Measurements from ENCODE around the gene NHS.

Gene NHS

GRCh38 chrX:17633546-17633945, 258.5 kb downstream of the NHS start:
- no peak for DNase-seq

DNA sequence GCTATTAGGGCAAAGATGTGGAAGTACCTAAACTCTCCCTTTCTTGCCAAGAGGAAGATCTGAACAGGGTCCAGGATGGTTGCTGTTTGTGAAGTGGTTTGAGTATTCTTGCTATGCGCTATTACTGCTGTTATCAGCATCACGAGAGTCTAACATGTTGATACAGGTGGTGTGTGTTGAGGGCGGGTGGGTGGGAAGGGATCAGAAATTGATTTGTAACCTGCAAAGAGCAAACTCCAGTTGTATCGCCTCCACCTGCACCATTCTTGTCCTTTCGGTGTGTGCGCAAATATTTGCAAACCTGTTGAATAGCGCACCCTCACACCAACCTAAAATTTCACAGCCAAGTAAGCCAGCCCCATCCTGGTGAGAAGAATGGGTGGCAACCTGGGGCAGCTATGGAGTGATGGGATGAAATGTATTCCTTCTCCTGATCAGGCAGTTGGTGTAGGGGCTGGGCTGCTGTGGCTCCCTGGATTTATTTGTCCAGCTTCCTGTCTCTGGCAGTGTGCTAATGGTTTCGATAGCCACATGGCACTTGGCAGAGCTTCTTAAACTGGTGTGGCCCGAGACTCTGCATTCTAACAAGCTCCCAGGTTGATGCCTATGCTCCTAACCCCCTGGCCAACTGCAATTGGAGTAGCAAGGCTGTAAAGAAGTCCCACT, 259.7 kb downstream of the NHS start:
- no peak for DNase-seq

DNA sequence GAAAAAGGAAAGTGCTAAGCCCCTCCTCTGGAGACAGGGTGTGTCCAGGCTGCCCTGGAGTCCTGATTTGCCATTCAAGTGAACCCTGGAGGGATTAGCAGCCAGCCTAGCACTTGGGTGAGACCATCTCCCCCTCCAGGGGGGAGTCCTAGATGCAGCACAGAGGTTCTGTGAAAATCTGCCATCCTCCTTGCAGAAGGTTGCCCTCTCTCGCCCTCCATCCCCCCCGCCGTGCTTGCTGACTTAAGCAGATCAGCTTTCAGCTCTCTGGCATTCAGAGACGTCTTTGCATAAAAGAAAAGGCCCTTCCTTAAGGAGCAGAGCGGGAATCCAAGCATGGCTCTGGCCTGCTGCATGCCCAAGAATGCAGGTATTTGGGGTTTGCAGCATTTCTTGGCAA, 260.2 kb downstream of the NHS start:
- DNase-seq = peak; percentile 21

DNA sequence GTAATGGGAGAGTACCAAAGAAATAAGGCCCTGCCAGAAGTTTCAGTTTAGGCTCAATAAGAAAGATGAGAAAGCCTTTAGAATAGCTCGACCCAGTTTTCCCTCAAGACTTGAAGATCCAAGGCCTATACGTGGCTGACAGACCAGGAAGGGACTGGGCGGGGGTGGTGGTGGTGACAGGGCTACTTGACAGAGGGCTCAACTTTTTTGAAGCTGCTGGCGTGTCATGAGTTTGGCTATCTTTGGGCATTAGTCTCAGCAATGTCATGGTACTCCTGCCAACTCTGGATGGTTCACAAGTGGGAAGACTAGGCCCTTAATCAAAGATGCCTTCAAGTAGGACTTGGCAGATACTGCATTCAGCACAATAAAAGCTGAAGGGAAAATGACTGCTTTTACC, 262.2 kb downstream of the NHS start:
- DNase-seq = no peak

DNA sequence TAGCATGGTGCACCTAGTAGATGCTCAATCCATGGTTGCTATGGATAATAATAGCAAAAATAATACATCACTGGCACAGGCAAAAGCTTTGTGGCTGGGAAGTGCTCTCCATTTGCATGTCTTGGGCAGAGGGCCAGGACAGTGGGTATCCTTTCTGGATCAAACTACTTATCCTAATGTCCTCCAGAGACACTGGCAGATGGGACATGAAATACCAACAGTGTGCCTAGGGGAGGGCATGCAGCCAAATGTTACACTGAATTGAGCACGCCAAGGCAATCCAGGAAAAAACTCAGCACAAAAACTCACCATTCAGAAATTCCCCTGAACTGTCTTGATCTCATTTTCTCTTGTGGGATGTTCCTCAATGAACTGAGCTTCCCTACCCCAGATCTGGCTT, 263.7 kb downstream of the NHS start:
- DNase-seq = no peak

GRCh38 chrX:17642891-17643290, 267.9 kb downstream of the NHS start:
- DNase-seq = no peak

DNA sequence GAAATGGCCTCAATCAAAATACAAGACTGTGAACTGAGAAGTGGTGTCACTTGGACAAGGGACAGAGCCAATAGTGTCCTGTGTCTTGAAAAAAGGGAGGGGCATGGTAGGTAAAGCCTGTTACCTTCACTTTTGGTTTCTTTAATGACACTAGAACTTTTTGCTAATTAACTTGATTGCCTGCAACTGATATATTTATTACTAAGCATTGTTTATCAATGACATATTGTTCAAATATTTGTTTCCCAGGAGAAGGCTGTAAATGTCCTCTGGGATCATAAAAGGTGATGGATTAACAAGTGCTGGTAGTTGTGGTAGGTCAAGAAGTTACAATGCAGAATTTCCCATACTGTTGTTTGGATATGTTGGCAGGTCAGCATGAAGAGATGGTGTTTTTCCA, 268.5 kb downstream of the NHS start:
- no peak for DNase-seq

- DNase-seq = no peak
These were observed 269.0 kb downstream of the NHS start for GRCh38 chrX:17644001-17644400.

GRCh38 chrX:17654116-17654515, 279.1 kb downstream of the NHS start:
- no peak for DNase-seq

DNA sequence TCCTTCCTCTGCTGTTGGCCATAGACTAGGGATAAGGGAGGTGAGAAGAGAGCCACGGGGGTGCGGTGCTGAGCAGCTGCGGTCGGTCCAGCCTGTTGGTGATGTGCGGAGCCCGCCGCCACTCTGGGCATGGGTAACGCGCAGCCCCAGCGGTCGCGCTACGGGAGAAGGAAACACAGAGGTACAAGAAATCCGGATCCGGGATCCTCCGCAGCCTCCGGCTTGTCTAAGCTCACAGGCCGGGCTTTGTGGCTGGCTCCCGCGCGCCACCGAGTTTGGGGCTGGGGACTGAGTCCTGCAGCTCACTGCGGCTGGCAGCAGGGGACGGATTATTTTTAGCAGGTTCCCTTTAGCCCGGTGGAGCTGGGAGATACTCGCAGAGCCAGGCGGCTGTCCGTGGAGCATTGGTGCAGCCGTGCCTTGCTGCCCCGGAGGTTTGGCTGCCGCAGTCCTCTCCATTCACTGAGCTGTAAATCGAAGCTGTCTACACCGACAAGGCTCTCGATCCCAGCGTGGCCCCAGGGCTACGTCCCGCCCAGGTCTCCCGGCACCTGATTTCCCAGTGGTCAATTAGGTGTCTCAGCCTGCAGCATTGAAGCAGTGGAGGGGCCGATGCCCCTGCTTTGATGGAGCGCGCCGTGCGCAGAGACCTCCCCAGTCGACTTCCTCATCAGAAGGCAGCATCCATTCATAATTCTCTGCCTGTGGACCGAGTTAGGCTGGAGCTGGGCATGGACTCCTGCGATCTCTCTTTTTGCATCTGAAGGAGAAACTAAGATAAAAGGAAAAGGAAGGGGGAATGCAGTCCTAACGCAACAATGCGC, 280.4 kb downstream of the NHS start:
- DNase-seq = no peak

DNA sequence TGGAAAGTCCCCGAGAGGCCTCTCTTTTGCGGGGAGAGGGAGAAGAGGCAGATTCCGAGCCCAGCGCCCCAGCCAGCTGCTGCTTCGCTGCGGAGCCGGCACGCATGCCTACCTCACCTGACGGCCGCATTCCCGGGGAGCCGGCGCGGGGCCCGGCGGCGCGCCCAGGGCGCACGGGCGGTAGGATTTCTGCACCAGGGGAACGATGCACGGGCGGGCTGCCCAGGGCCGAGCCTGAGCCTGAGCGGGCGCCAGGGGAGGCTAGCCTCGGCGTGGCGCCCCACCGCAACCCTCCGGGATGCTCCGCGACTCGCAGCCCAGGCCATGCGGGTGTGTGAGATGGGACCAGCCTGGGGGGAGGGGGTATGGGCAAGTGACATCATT, 281.0 kb downstream of the NHS start:
- no peak for DNase-seq

DNA sequence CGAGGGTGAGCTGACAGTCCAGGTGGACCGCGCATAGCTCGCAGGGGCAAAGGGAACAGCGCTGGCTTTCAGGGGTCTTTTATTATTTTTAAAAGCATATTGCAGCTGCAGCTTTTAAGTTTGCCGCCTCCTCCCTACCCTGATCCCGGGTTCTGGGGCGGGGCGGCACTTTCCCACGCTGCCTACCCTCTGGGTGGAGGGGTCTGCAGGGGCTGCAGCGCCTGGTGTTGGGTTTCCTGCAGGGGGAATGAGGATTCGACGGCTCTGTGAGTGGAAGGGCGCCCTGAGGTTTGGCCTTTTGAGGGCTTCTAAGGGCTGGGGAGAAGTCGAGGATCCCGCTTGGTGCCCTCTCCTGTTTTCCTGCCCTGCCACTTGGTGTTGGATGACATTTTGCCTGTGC, 281.6 kb downstream of the NHS start:
- DNase-seq = no peak

GRCh38 chrX:17662391-17662790, 287.4 kb downstream of the NHS start:
- DNase-seq = no peak

GRCh38 chrX:17668929-17669328, 293.9 kb downstream of the NHS start:
- no peak for DNase-seq

DNA sequence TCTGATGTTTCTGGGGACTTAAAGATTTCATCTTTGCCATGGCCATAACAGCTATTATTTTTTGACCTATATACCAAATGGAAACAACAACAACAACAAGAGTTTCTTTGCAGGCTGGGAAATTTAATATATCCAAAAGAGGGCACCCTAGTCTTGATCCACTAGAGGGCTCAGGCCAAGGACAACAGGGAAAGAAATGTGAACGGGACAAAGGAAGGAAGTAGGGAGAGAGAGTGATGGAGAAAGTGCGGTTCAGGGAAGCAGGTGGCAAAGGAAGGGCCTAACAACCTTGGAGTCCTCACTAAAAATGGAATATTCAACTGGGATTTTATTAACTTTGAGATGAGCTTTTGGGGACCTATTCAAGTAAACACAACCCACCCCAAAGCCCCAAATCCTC, 294.5 kb downstream of the NHS start:
- DNase-seq = no peak

GRCh38 chrX:17669891-17670290, 294.9 kb downstream of the NHS start:
- no peak for DNase-seq

GRCh38 chrX:17670874-17671273, 295.9 kb downstream of the NHS start:
- DNase-seq = no peak

- DNase-seq = no peak
These were observed 299.6 kb downstream of the NHS start for GRCh38 chrX:17674601-17675000.

DNA sequence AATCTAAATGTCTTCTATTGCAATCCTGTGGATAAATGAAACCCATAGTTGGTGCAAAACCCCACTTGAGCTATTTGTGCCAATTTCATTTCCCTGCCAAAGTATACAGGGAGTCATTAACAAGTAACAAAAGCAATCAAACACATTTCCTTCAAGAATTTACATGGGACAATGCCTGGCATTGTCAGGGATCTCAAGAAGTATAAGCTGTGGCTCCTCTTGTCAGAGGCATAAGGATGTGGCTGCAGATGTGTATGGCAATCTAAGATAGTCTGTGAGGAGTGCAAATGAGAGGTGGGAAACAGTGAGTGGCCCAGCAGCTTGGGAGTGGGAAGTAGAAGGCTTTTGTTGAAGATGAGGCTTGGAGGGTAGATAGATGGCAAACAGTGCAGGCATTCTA, 304.3 kb downstream of the NHS start:
- DNase-seq = no peak

DNA sequence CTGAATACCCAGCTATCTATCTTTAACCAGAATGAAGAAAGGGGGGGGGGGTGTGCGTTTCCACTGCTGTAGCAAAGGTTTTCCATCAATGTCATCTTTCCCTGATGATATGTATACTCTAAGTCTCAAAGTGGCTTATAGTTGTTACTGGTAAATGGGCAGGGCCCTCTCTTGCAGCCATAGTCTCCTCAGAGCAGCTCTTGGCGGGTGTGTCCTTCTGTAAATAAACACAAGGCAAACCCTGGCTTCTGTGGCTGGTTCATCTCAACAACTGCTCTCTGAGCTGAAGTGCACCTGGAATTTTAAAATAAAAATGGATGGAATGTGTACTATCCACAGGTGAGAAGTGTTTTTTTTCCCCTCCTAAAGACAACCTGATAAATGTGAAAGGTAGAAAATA, 304.8 kb downstream of the NHS start:
- no peak for DNase-seq

- DNase-seq = no peak
These were observed 305.9 kb downstream of the NHS start for GRCh38 chrX:17680732-17681413.

- no peak for DNase-seq
These were observed 307.3 kb downstream of the NHS start for GRCh38 chrX:17682259-17682658.

DNA sequence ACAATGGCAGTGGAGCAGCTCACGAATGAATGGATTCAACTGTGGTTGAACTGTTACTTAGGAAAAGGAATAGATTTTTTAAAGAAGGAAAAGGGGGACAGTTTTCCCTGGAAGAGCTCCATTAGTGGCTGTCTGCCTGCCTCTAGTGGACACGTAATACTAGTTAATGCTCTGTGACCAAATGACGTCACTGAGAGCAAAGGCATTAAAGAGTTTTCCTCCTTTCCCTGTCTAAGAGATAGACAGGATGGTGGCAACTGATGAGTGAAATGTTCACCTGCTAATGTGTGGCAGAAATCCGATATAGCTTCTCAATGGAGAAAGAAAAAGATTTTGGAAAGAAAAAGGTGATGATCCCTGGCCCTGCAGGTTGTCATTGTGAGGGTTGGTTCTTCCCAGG, 310.0 kb downstream of the NHS start:
- no peak for DNase-seq

- DNase-seq = no peak
These were observed 312.6 kb downstream of the NHS start for GRCh38 chrX:17687648-17688047.
